ENCODE results near the gene WDFY2. TPM values are rescaled to one million over a fixed set of nuclear protein-coding genes. Genes with fewer than 3 reads are reported as not detected.
A peak's percentile ranks its signal among the peaks of the same experiment; 100 is the strongest.

WDFY2 gene
- total and polyA plus RNA-seq, 10 of the 15 experiments (the other 5 are each of a cell fraction or from before 2014, with no cell fraction given): 2.1 to 13.0 (median 8.1) TPM

GRCh38 chr13:51803422-51804294, 219.4 kb downstream of the WDFY2 start, which contains the start of gene DHRS12 (continued):
- TF ChIP-seq NKRF (conservative IDR thresholded peaks at IDR 0.05) (peak; percentile 91), NRF1 (conservative IDR thresholded peaks at IDR 0.05; ENCODE audit: low read depth, low read length) (no peak), MTA3 (IDR thresholded peaks at IDR 0.05; ENCODE audit: borderline replicate concordance, low read length) (no peak), PKNOX1 (IDR thresholded peaks at IDR 0.05) (peak; percentile 48; the same call in 1 of the 2 replicates), BCL3 (IDR thresholded peaks at IDR 0.05; ENCODE audit: borderline replicate concordance, insufficient read depth, low read depth, low read length, poor library complexity, severe bottlenecking) (no peak), ZBTB4 (CRISPR knock-in tag; IDR thresholded peaks at IDR 0.05) (no peak), ZNF207 (IDR thresholded peaks at IDR 0.05; ENCODE audit: borderline replicate concordance) (peak; percentile 79; the same call in 1 of the 2 replicates), HDAC6 (IDR thresholded peaks at IDR 0.05; ENCODE audit: unreplicated experiment) (no peak), POLR2A (IDR thresholded peaks at IDR 0.05; ENCODE audit: low read depth, low read length) (peak; percentile 95), MAX (IDR thresholded peaks at IDR 0.05; ENCODE audit: low read depth, low read length) (peak; percentile 31), FOS (IDR thresholded peaks at IDR 0.05; ENCODE audit: borderline replicate concordance, extremely low read depth, insufficient read length) (no peak), TBL1XR1 (IDR thresholded peaks at IDR 0.05; ENCODE audit: low read depth, low read length) (no peak), USF1 (IDR thresholded peaks at IDR 0.05; ENCODE audit: borderline replicate concordance, extremely low read length, insufficient read depth, low read depth, low read length) (peak; percentile 89), FOXM1 (IDR thresholded peaks at IDR 0.05; ENCODE audit: low read depth, low read length) (no peak), EGR1 (IDR thresholded peaks at IDR 0.05; ENCODE audit: borderline replicate concordance in 1 of 2, low read depth in 2 of 2, low read length in 2 of 2) (0 out of 3 replicates have a peak, but pooled peaks of 1 of the 2 experiments have one; percentile 13), POU2F2 (IDR thresholded peaks at IDR 0.05; ENCODE audit: borderline replicate concordance, low read depth, low read length) (no peak), RFX5 (IDR thresholded peaks at IDR 0.05; ENCODE audit: low read depth, low read length) (no peak)

Measured in GM12878 (cell line).